ENCODE results near the gene TMEM255B. TPM values are rescaled to one million over a fixed set of nuclear protein-coding genes. Genes with fewer than 3 reads are reported as not detected.
"Not testable (repeated sequence)": the region's sequence is repeated elsewhere in the genome, so short reads cannot be mapped to it uniquely, and the experiment has no call there.

Gene TMEM255B
- total RNA-seq, 1 donor from 2014 or later: 13.8 TPM

DNA sequence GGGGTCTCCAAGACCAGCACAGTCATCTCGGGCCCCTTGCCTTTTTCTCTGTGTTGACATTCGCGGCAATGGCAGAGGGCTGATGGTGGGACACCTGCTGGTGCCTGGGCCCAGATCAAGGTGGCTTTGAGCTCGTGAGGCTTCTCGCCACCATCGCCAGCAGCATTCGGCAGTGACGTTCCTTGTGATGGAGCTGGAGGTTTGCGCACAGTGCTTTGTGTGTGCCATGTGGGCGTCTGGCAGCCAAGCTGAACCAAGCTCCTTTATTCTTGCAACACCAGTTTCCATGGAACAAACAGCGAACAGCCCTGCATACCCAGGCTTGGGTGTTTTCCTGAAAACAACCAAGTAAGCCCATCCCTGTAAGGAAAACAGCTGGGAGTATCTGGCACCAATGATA, 9.1 kb upstream of the TMEM255B start:
- no peak overlapping the region for H3K4me3 Mint-ChIP-seq (ENCODE audit: unreplicated experiment)
- DNase-seq: no peak
- H3K27ac Mint-ChIP-seq (ENCODE audit: unreplicated experiment): no peak overlapping the region
- peaks cover 10% of the 10 kb centered on the region for H3K27me3 Mint-ChIP-seq (ENCODE audit: unreplicated experiment)
- H3K4me1 Mint-ChIP-seq (ENCODE audit: low read depth, unreplicated experiment): peaks cover 5% of the 10 kb centered on the region
- TF ChIP-seq, protein P1, sequence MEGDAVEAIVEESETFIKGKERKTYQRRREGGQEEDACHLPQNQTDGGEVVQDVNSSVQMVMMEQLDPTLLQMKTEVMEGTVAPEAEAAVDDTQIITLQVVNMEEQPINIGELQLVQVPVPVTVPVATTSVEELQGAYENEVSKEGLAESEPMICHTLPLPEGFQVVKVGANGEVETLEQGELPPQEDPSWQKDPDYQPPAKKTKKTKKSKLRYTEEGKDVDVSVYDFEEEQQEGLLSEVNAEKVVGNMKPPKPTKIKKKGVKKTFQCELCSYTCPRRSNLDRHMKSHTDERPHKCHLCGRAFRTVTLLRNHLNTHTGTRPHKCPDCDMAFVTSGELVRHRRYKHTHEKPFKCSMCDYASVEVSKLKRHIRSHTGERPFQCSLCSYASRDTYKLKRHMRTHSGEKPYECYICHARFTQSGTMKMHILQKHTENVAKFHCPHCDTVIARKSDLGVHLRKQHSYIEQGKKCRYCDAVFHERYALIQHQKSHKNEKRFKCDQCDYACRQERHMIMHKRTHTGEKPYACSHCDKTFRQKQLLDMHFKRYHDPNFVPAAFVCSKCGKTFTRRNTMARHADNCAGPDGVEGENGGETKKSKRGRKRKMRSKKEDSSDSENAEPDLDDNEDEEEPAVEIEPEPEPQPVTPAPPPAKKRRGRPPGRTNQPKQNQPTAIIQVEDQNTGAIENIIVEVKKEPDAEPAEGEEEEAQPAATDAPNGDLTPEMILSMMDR (IDR thresholded peaks at IDR 0.05; ENCODE audit: partially characterized antibody, unreplicated experiment): no peak
- no peaks in the 10 kb centered on the region for H3K36me3 Mint-ChIP-seq (ENCODE audit: unreplicated experiment)
- peaks cover 4% of the 10 kb centered on the region for H3K9me3 Mint-ChIP-seq (ENCODE audit: unreplicated experiment)

DNA sequence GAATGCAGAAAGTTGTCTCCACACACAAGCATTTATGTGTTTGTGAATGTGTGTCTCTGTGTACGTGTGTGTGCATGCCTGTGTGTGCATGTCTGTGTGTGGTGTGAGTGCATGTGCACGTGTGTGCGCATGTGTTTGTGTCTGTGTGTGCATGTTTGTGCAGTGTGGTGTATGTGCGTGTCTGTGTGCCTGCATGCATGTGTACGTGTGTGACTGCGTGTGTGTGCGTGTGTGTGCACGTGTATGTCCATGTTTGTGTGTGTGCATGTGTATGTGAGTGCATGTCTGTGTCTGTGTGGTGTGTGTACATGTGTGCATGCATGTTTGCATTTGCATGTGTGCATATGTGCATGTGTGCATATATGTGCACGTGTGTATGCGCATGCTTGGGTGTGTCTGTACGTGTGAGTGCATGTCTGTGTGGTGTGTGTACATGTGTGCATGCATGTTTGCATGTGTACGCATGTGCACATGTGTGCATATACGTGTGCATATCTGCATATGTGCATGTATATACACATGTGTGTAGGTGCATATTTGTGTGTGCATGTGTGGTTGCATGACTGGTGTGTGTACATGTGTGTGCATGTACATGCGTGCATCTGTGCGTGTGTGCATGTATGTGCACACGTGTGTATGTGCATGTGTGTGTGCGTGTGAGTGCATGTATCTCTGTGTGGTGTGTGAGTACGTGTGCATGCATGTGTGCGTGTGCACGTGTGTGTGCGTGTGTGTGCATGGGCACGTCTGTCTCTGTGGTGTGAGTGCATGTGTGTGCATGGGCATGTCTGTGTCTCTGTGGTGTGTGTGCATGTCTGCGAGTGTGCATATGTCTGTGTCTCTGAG, 8.2 kb upstream of the TMEM255B start:
- Mint-ChIP-seq H3K36me3 (ENCODE audit: unreplicated experiment) (no peaks in the 10 kb centered on the region), H3K27me3 (ENCODE audit: unreplicated experiment) (peaks cover 7% of the 10 kb centered on the region), H3K4me1 (ENCODE audit: low read depth, unreplicated experiment) (peaks cover 4% of the 10 kb centered on the region), H3K27ac (ENCODE audit: unreplicated experiment) (no peak overlapping the region), H3K9me3 (ENCODE audit: unreplicated experiment) (peaks cover 3% of the 10 kb centered on the region), H3K4me3 (ENCODE audit: unreplicated experiment) (no peak overlapping the region)
- DNase-seq: no peak
- TF ChIP-seq, protein P1 (IDR thresholded peaks at IDR 0.05; ENCODE audit: partially characterized antibody, unreplicated experiment): no peak

DNA sequence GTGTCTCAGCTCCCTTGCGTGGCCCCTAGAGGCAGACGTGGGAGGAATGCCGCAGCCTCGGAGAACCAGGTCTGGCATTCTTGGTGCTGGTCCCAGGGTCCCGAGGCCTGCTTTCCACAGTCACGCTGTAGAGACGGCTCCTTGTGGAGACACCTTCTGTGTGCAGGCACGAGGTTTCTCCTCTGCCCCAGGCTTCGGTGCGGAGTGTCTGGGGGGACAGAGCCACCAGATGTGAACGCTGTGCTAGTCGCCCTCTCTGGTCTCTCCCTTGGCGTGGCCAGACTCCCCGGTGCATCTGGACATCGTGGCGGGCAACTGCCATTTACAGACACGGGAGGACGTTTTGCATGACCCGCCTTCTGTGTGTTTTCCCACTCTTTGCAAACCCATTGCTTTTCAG, 7.5 kb upstream of the TMEM255B start:
- H3K27me3 Mint-ChIP-seq (ENCODE audit: unreplicated experiment): peaks cover 6% of the 10 kb centered on the region
- H3K36me3 Mint-ChIP-seq (ENCODE audit: unreplicated experiment): no peaks in the 10 kb centered on the region
- peaks cover under 1% of the 10 kb centered on the region for H3K4me1 Mint-ChIP-seq (ENCODE audit: low read depth, unreplicated experiment)
- no peak overlapping the region for H3K4me3 Mint-ChIP-seq (ENCODE audit: unreplicated experiment)
- peaks cover 3% of the 10 kb centered on the region for H3K9me3 Mint-ChIP-seq (ENCODE audit: unreplicated experiment)
- no peak for DNase-seq
- TF ChIP-seq, protein P1 (IDR thresholded peaks at IDR 0.05; ENCODE audit: partially characterized antibody, unreplicated experiment): no peak
- no peak overlapping the region for H3K27ac Mint-ChIP-seq (ENCODE audit: unreplicated experiment)

DNA sequence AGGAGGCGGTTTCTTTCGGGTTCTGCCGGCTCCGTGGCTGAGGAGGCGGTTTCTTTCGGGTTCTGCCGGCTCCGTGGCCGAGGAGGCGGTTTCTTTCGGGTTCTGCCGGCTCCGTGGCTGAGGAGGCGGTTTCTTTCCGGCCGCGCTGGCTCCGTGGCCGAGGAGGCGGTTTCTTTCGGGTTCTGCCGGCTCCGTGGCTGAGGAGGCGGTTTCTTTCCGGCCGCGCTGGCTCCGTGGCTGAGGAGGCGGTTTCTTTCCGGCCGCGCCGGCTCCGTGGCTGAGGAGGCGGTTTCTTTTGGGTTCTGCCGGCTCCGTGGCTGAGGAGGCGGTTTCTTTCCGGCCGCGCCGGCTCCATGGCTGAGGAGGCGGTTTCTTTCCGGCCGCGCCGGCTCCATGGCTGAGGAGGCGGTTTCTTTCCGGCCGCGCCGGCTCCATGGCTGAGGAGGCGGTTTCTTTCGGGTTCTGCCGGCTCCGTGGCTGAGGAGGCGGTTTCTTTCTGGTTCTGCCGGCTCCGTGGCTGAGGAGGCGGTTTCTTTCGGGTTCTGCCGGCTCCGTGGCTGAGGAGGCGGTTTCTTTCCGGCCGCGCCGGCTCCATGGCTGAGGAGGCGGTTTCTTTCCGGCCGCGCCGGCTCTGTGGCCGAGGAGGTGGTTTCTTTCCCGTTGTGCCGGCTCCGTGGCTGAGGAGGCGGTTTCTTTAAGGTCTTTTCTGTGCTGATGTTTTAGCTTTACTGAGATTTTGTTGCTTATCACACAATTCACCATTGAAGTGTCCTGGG, 6.6 kb upstream of the TMEM255B start:
- not testable (repeated sequence) for H3K9me3 Mint-ChIP-seq (ENCODE audit: unreplicated experiment); H3K27ac Mint-ChIP-seq (ENCODE audit: unreplicated experiment); H3K27me3 Mint-ChIP-seq (ENCODE audit: unreplicated experiment); DNase-seq; H3K4me1 Mint-ChIP-seq (ENCODE audit: low read depth, unreplicated experiment); H3K36me3 Mint-ChIP-seq (ENCODE audit: unreplicated experiment); H3K4me3 Mint-ChIP-seq (ENCODE audit: unreplicated experiment)

DNA sequence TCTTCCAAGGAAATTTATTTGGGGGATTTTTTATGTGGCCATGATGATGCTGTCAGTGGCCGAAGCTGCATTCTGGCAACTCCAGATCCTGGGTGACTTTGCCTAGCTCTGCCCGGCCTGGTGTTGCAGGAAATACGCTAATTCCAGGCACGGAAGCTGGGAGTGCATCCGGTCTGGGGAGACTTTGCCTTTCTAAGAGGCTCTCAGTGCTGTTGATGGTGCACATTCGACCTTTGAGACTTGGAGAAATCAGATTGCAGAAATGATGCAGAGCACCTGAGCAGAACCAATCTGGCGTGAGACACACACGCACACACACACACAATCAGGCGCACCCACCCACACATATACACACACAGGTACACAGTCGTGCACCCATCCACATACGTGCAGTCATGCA, 5.9 kb upstream of the TMEM255B start:
- no peak for DNase-seq
- no peaks in the 10 kb centered on the region for H3K36me3 Mint-ChIP-seq (ENCODE audit: unreplicated experiment)
- H3K27ac Mint-ChIP-seq (ENCODE audit: unreplicated experiment): no peak overlapping the region
- peaks cover 3% of the 10 kb centered on the region for H3K4me1 Mint-ChIP-seq (ENCODE audit: low read depth, unreplicated experiment)
- no peak overlapping the region for H3K4me3 Mint-ChIP-seq (ENCODE audit: unreplicated experiment)
- H3K27me3 Mint-ChIP-seq (ENCODE audit: unreplicated experiment): peaks cover 6% of the 10 kb centered on the region
- TF ChIP-seq, protein P1 (IDR thresholded peaks at IDR 0.05; ENCODE audit: partially characterized antibody, unreplicated experiment): no peak
- peaks cover 5% of the 10 kb centered on the region for H3K9me3 Mint-ChIP-seq (ENCODE audit: unreplicated experiment)

All from glutamatergic neuron (in vitro differentiated cells).